Suprapubic skin (tissue), 4 donors: ENCODE data around the gene UFSP2. TPM values are rescaled to one million over a fixed set of nuclear protein-coding genes. Genes with fewer than 3 reads are reported as not detected.

Experiments used
- DNase-seq, 2 donors: peaks; one replicate each; pipeline ENCODE4 v3.0.0-alpha.2; 2019; ENCODE audit warnings: low spot score in 2 of 2
- H3K27ac ChIP-seq: fragments of 200-600 bp; sonication (generic); one replicate; pipeline ENCODE4 v1.5.1; 2019
- H3K27me3 ChIP-seq: fragments of 200-600 bp; sonication (generic); one replicate; pipeline ENCODE4 v1.5.1; 2019
- H3K36me3 ChIP-seq: fragments of 200-600 bp; sonication (generic); one replicate; pipeline ENCODE4 v1.5.1; 2019
- H3K4me1 ChIP-seq: fragments of 200-600 bp; sonication (generic); one replicate; pipeline ENCODE4 v1.5.1; 2019
- H3K4me3 ChIP-seq: fragments of 200-600 bp; sonication (generic); one replicate; pipeline ENCODE4 v1.5.1; 2019; ENCODE audit warnings: mild to moderate bottlenecking
- H3K9me3 ChIP-seq: fragments of 200-600 bp; sonication (generic); one replicate; pipeline ENCODE4 v1.5.1; 2019
- CTCF ChIP-seq, 2 donors: fragments of 200-600 bp in 1 of 2; fragments of 450-650 bp in 1 of 2; sonication (generic) in 1 of 2; IDR thresholded peaks; one replicate each; pipeline ENCODE4 v1.5.1; 2016 to 2019; ENCODE audit warnings: antibody characterized with exemption in 2 of 2, mild to moderate bottlenecking in 1 of 2, moderate library complexity in 1 of 2
- EP300 ChIP-seq: sonication (generic); formaldehyde crosslinking; IDR thresholded peaks from one replicate; pipeline ENCODE4 v1.6.1; 2017; ENCODE audit warnings: antibody characterized with exemption
- POLR2A ChIP-seq, 2 donors: fragments of 450-650 bp; IDR thresholded peaks; one replicate each; pipeline ENCODE4 v1.6.1; 2017; ENCODE audit warnings: antibody characterized with exemption in 2 of 2, mild to moderate bottlenecking in 2 of 2, moderate library complexity in 2 of 2
- POLR2AphosphoS5 ChIP-seq, 3 donors: sonication (generic); formaldehyde crosslinking; IDR thresholded peaks; one replicate each; pipeline ENCODE4 v1.6.1; 2017; ENCODE audit warnings: antibody characterized with exemption in 3 of 3
- WGBS: methylation state at CpG from one replicate; pipeline ENCODE4 v1.1.5; 2018; 5-methylcytosine and 5-hydroxymethylcytosine counted together
- total RNA-seq, 4 donors: library from RNA; depleted of rRNA; stranded (reverse); fragments of >200 nt; gene quantifications; one replicate each; pipeline ENCODE4 v1.1.0, GENCODE V29; 2016

The UFSP2 gene
- total RNA-seq, 4 donors from 2014 or later = 20.6 to 35.7 (median 28.7) TPM

GRCh38 chr4:185456131-185456530, 30.4 kb upstream of the UFSP2 start:
- Histone ChIP-seq H3K27me3 (no peaks in the 10 kb centered on the region), H3K27ac (no peak overlapping the region), H3K36me3 (no peaks in the 10 kb centered on the region), H3K4me1 (no peaks in the 10 kb centered on the region), H3K4me3 (no peak overlapping the region), H3K9me3 (no peaks in the 10 kb centered on the region)
- no peak for TF ChIP-seq EP300
- TF ChIP-seq POLR2AphosphoS5 (IDR thresholded peaks at IDR 0.05) = no peak
- TF ChIP-seq POLR2A (IDR thresholded peaks at IDR 0.05) = no peak
- TF ChIP-seq CTCF (IDR thresholded peaks at IDR 0.05) = no peak
- no peak for DNase-seq
- 46% methylated on average over 2 of the region's 2 CpGs for WGBS

GRCh38 chr4:185445209-185445608, 19.4 kb upstream of the UFSP2 start:
- no peaks in the 10 kb centered on the region for H3K36me3 ChIP-seq
- no peaks in the 10 kb centered on the region for H3K9me3 ChIP-seq
- H3K27me3 ChIP-seq = no peaks in the 10 kb centered on the region
- no peak overlapping the region for H3K4me3 ChIP-seq
- TF ChIP-seq POLR2A (IDR thresholded peaks at IDR 0.05) (no peak), POLR2AphosphoS5 (IDR thresholded peaks at IDR 0.05) (no peak), EP300 (no peak), CTCF (IDR thresholded peaks at IDR 0.05) (no peak)
- H3K4me1 ChIP-seq = no peaks in the 10 kb centered on the region
- WGBS = 65% methylated on average over 2 of the region's 2 CpGs
- no peak overlapping the region for H3K27ac ChIP-seq
- no peak for DNase-seq

DNA sequence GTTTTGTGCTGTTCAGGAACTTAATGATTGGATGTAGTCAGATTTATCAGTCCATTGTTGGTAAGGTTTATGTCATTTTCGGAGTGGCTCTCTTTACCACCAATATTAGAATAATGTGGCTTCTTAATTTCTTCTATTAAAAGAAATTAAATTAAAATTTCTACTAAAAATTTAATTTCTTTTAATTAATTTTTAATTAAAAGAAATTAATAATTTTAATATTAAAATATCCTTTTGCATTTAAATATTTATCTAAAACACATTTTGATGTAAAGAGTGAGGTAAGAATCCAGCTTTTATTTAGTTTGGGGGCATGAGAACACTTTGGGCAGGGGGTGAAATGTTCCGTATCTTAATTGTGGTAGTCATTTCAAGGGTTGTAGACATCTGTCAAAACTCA, 15.7 kb upstream of the UFSP2 start:
- 96% methylated on average over 2 of the region's 2 CpGs for WGBS
- DNase-seq = no peak
- no peaks in the 10 kb centered on the region for H3K9me3 ChIP-seq
- no peak overlapping the region for H3K4me3 ChIP-seq
- no peak for TF ChIP-seq CTCF (IDR thresholded peaks at IDR 0.05)
- no peak for TF ChIP-seq POLR2A (IDR thresholded peaks at IDR 0.05)
- no peak for TF ChIP-seq EP300
- no peak for TF ChIP-seq POLR2AphosphoS5 (IDR thresholded peaks at IDR 0.05)
- no peaks in the 10 kb centered on the region for H3K36me3 ChIP-seq
- H3K4me1 ChIP-seq = no peaks in the 10 kb centered on the region
- no peak overlapping the region for H3K27ac ChIP-seq
- H3K27me3 ChIP-seq = no peaks in the 10 kb centered on the region

- H3K27ac ChIP-seq = no peak overlapping the region
- no peak overlapping the region for H3K4me3 ChIP-seq
- no peak for TF ChIP-seq CTCF (IDR thresholded peaks at IDR 0.05)
- TF ChIP-seq EP300 = no peak
- no peak for TF ChIP-seq POLR2A (IDR thresholded peaks at IDR 0.05)
- TF ChIP-seq POLR2AphosphoS5 (IDR thresholded peaks at IDR 0.05) = no peak
- no peaks in the 10 kb centered on the region for H3K4me1 ChIP-seq
- no peaks in the 10 kb centered on the region for H3K27me3 ChIP-seq
- DNase-seq = no peak
- no peaks in the 10 kb centered on the region for H3K9me3 ChIP-seq
- H3K36me3 ChIP-seq = no peaks in the 10 kb centered on the region
Measured at GRCh38 chr4:185437809-185438208, 12.0 kb upstream of the UFSP2 start.

GRCh38 chr4:185435466-185435865, 9.7 kb upstream of the UFSP2 start:
- DNase-seq = no peak
- no peak overlapping the region for H3K27ac ChIP-seq
- no peaks in the 10 kb centered on the region for H3K4me1 ChIP-seq
- H3K36me3 ChIP-seq = no peaks in the 10 kb centered on the region
- H3K9me3 ChIP-seq = no peaks in the 10 kb centered on the region
- no peak for TF ChIP-seq POLR2A (IDR thresholded peaks at IDR 0.05)
- no peak for TF ChIP-seq EP300
- TF ChIP-seq CTCF (IDR thresholded peaks at IDR 0.05) = no peak
- TF ChIP-seq POLR2AphosphoS5 (IDR thresholded peaks at IDR 0.05) = no peak
- no peak overlapping the region for H3K4me3 ChIP-seq
- no peaks in the 10 kb centered on the region for H3K27me3 ChIP-seq
